Natural killer cell (primary cell): Measurements from ENCODE around the gene C3orf20. TPM values are rescaled to one million over a fixed set of nuclear protein-coding genes. Genes with fewer than 3 reads are reported as not detected.

ENCODE experiments used
- ATAC-seq, 3 donors: fragments of 150-1000 bp in 2 of 3; fragments of 200-7000 bp in 1 of 3; cut with Tn5 transposase; 1 replicate in 1 of 3; 2 replicates in 2 of 3; pipeline ENCODE4 v1.10.0; 2021; ENCODE audit warnings: mild to moderate bottlenecking in 2 of 3, moderate library complexity in 2 of 3
- DNase-seq, 2 donors: peaks; one replicate each; pipeline versions ENCODE4 v3.0.0 to v3.0.0-alpha.2; 2013 to 2021; ENCODE audit warnings: mixed read lengths in 1 of 2
- H3K27ac ChIP-seq: one replicate; pipeline ENCODE4 v1.5.1; 2013; ENCODE audit warnings: mild to moderate bottlenecking, low read length
- H3K27me3 ChIP-seq: one replicate; pipeline ENCODE4 v1.6.1; 2013; ENCODE audit warnings: low read length; ENCODE audit not compliant: control insufficient read depth, insufficient read depth
- H3K36me3 ChIP-seq: one replicate; pipeline ENCODE4 v1.6.1; 2013; ENCODE audit warnings: low read length; ENCODE audit not compliant: control insufficient read depth, insufficient read depth
- H3K4me1 ChIP-seq: one replicate; pipeline ENCODE4 v1.6.1; 2013; ENCODE audit warnings: low read length; ENCODE audit not compliant: control insufficient read depth, insufficient read depth
- H3K4me3 ChIP-seq: one replicate; pipeline ENCODE4 v1.5.1; 2013; ENCODE audit warnings: low read length
- H3K9me3 ChIP-seq: one replicate; pipeline ENCODE4 v1.6.1; 2013; ENCODE audit warnings: low read length; ENCODE audit not compliant: control insufficient read depth, insufficient read depth
- H3K27ac Mint-ChIP-seq, 2 donors: one replicate each; pipeline ENCODE4 v1.8.0; 2022; ENCODE audit warnings: mild to moderate bottlenecking in 2 of 2, mixed read lengths in 2 of 2, moderate library complexity in 1 of 2
- H3K27me3 Mint-ChIP-seq, 2 donors: one replicate each; pipeline ENCODE4 v1.8.0; 2022; ENCODE audit warnings: low read depth in 2 of 2, mixed read lengths in 2 of 2
- H3K36me3 Mint-ChIP-seq: one replicate; pipeline ENCODE4 v1.8.0; 2022; ENCODE audit warnings: mixed read lengths
- H3K4me1 Mint-ChIP-seq, 2 donors: one replicate each; pipeline ENCODE4 v1.8.0; 2022; ENCODE audit warnings: mixed read lengths in 2 of 2
- H3K4me3 Mint-ChIP-seq: one replicate; pipeline ENCODE4 v1.8.0; 2022; ENCODE audit warnings: mild to moderate bottlenecking, moderate library complexity, mixed read lengths
- H3K9me3 Mint-ChIP-seq, 2 donors: one replicate each; pipeline ENCODE4 v1.8.0; 2022; ENCODE audit warnings: mixed read lengths in 2 of 2
- WGBS: methylation state at CpG from one replicate; pipeline ENCODE4 v1.1.7; 2013; ENCODE audit warnings: missing lambda C conversion rate; ENCODE audit not compliant: insufficient coverage; 5-methylcytosine and 5-hydroxymethylcytosine counted together
- intact Hi-C: fragments of 100-400 bp; cut with micrococcal nuclease; formaldehyde crosslinking; loops from one replicate; pipeline ENCODE4 v1.14.2; 2022
- total RNA-seq, 4 donors: library from RNA; stranded (reverse); fragments of 120-200 nt in 1 of 4; gene quantifications; one replicate each; pipeline versions ENCODE4 v1.2.3 to v1.2.4, GENCODE V29; 2013 to 2022
- TF ChIP-seq, protein P1 (sequence below): fragments of 200-600 bp; IDR thresholded peaks from one replicate; pipeline ENCODE4 v1.8.0; 2022; ENCODE audit warnings: antibody characterized with exemption

C3orf20 gene
- total RNA-seq, 3 donors from 2014 or later (not counting 1 experiment from before 2014, with no cell fraction given), result 0.14 TPM; not detected in 2

DNA sequence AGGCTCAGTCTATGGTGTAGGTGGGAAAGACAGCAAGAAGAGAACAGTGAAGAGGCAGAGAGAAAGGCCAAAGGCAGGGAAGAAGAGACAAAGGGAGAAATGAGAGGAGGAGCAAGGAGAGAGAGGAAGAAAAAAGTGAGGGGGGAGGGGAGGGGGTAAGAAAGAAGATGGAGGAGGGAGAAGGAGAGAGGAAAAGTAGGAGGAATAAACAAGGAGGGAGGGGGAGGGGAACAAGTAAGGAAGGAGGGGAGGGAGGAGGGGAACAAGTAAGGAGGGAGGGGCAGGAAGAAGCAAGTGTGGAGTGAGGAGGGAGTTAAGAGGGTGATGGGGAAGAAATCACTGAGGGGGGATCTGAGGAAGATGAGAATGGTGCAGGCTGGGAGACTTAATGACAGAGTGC, 98.3 kb downstream of the C3orf20 start:
- H3K27ac Mint-ChIP-seq, result no peak overlapping the region
- ATAC-seq (no peak), DNase-seq (no peak)
- TF ChIP-seq, protein P1, sequence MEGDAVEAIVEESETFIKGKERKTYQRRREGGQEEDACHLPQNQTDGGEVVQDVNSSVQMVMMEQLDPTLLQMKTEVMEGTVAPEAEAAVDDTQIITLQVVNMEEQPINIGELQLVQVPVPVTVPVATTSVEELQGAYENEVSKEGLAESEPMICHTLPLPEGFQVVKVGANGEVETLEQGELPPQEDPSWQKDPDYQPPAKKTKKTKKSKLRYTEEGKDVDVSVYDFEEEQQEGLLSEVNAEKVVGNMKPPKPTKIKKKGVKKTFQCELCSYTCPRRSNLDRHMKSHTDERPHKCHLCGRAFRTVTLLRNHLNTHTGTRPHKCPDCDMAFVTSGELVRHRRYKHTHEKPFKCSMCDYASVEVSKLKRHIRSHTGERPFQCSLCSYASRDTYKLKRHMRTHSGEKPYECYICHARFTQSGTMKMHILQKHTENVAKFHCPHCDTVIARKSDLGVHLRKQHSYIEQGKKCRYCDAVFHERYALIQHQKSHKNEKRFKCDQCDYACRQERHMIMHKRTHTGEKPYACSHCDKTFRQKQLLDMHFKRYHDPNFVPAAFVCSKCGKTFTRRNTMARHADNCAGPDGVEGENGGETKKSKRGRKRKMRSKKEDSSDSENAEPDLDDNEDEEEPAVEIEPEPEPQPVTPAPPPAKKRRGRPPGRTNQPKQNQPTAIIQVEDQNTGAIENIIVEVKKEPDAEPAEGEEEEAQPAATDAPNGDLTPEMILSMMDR, result no peak
- H3K36me3 ChIP-seq, result no peaks in the 10 kb centered on the region
- no peaks in the 10 kb centered on the region for H3K4me1 Mint-ChIP-seq
- H3K9me3 ChIP-seq, result no peaks in the 10 kb centered on the region
- intact Hi-C loops, result no loop called here
- no peaks in the 10 kb centered on the region for H3K27me3 ChIP-seq
- H3K36me3 Mint-ChIP-seq, result no peaks in the 10 kb centered on the region
- no peaks in the 10 kb centered on the region for H3K9me3 Mint-ChIP-seq
- peaks cover 5% of the 10 kb centered on the region in 2 donors for H3K27me3 Mint-ChIP-seq
- no peaks in the 10 kb centered on the region for H3K4me1 ChIP-seq
- H3K4me3 Mint-ChIP-seq, result no peak overlapping the region
- H3K27ac ChIP-seq, result no peak overlapping the region
- H3K4me3 ChIP-seq, result no peak overlapping the region

DNA sequence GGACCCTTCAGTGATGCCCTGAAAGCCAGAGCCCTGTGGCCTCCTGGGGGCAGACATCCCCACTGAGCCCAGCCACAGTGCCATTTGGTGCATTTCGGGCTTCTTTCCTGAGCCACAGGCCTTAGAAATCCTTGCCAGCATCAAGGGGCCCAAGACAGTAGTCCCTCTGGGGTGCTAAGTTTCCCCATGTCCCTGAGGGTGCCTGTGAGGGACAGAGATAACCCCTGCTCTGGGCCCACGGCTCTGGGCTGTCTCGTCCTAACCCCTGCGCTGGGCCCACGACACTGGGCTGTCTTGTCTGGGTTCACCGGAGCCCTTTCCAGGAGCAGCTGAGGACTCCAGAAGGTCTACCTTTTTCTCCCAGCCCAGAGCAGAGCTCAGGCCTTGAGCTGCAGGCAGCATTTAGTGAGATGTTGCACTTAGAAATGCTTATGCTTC, 98.8 kb downstream of the C3orf20 start:
- TF ChIP-seq, protein P1, result no peak

DNA sequence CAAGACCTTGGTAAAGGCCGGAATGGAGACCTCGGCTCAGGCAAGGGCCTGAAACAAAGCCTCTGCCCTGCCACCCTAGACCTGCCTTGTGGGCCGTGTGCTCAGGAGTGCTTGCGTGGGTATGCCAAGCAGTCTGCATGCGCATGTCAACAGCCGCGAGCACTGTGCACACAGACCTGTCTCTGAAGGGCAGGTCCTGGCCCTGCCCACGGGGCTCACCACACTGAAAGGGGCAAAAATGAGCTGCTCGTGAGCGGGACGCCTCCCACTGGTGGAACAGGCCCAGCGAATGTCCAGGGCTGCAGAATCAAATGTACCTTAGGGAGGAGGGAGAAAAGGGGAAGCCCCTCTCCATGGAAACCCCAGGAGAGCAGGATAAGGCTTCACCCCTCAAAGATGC, 99.5 kb downstream of the C3orf20 start:
- Histone ChIP-seq H3K4me1 (no peaks in the 10 kb centered on the region), H3K9me3 (no peaks in the 10 kb centered on the region), H3K27me3 (no peaks in the 10 kb centered on the region), H3K4me3 (no peak overlapping the region), H3K27ac (no peak overlapping the region), H3K36me3 (no peaks in the 10 kb centered on the region)
- DNase-seq (peak in 1 of 2 donors; percentile 2), ATAC-seq (no peak)
- peaks cover 0 to 17% of the 10 kb centered on the region in 2 donors for H3K27me3 Mint-ChIP-seq
- H3K9me3 Mint-ChIP-seq, result peaks cover 4 to 5% of the 10 kb centered on the region in 2 donors
- no peak overlapping the region for H3K4me3 Mint-ChIP-seq
- TF ChIP-seq, protein P1, result no peak
- intact Hi-C loops, result no loop called here
- no peak overlapping the region for H3K27ac Mint-ChIP-seq
- H3K4me1 Mint-ChIP-seq, result no peaks in the 10 kb centered on the region
- H3K36me3 Mint-ChIP-seq, result peaks cover 8% of the 10 kb centered on the region
- WGBS, result 90% methylated on average over 12 of the region's 12 CpGs

More for the DNA sequence above, 98.8 kb downstream of the C3orf20 start:
- Histone ChIP-seq H3K27me3 (no peaks in the 10 kb centered on the region), H3K27ac (no peak overlapping the region), H3K36me3 (no peaks in the 10 kb centered on the region), H3K4me3 (no peak overlapping the region), H3K4me1 (no peaks in the 10 kb centered on the region), H3K9me3 (no peaks in the 10 kb centered on the region)
- H3K27ac Mint-ChIP-seq, result no peak overlapping the region
- 87% methylated on average over 6 of the region's 6 CpGs for WGBS
- H3K4me1 Mint-ChIP-seq, result no peaks in the 10 kb centered on the region
- H3K9me3 Mint-ChIP-seq, result peaks cover under 1 to 1% of the 10 kb centered on the region in 2 donors
- ATAC-seq (no peak), DNase-seq (peak in 1 of 2 donors; percentile 5)
- H3K27me3 Mint-ChIP-seq, result peaks cover 5 to 9% of the 10 kb centered on the region in 2 donors
- H3K36me3 Mint-ChIP-seq, result peaks cover 4% of the 10 kb centered on the region
- H3K4me3 Mint-ChIP-seq, result no peak overlapping the region
- intact Hi-C loops, result no loop called here

DNA sequence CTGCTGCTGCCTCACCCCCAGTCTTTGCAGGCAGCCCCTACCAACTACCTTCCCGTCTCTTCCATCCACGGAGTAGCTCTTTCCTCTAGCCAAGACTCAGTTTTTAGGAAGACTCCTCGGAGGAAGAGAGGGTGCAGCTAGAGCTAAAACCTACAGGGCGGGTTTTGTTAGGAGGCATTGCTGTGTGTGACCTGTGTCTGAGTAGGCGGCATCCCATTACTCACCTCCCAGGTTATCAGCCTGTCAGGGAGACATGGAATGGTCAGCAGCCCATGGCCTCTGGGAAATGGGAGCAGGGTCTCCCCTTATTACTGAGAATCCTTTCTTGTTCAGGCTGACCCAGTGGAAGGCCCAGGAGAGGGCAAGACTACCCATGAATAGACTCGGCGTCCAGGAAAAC, 100.1 kb downstream of the C3orf20 start:
- ATAC-seq, result no peak
- TF ChIP-seq, protein P1, result no peak
- Mint-ChIP-seq H3K4me1 (no peaks in the 10 kb centered on the region), H3K4me3 (no peak overlapping the region), H3K36me3 (peaks cover 8% of the 10 kb centered on the region), H3K9me3 (peaks cover 4 to 5% of the 10 kb centered on the region in 2 donors), H3K27me3 (peaks cover 0 to 20% of the 10 kb centered on the region in 2 donors), H3K27ac (no peak overlapping the region)
- DNase-seq, result no peak
- Histone ChIP-seq H3K36me3 (no peaks in the 10 kb centered on the region), H3K9me3 (no peaks in the 10 kb centered on the region), H3K27ac (no peak overlapping the region), H3K4me3 (no peak overlapping the region), H3K27me3 (no peaks in the 10 kb centered on the region), H3K4me1 (no peaks in the 10 kb centered on the region)
- 89% methylated on average over 6 of the region's 7 CpGs for WGBS
- intact Hi-C loops, result no loop called here
